GM21390 (cell line): ENCODE data around the gene LGR4.

Experiments
- ATAC-seq: cut with Tn5 transposase; IDR thresholded peaks from one replicate; pipeline ENCODE4 v1.9.1; 2021; ENCODE audit not compliant: unreplicated experiment

Gene LGR4

GRCh38 chr11:27383645-27384044, 88.9 kb downstream of the LGR4 start:
- no peak for ATAC-seq

- no peak for ATAC-seq
Observed at GRCh38 chr11:27381238-27381666, 91.3 kb downstream of the LGR4 start.

GRCh38 chr11:27380771-27381170, 91.8 kb downstream of the LGR4 start:
- no peak for ATAC-seq

- ATAC-seq: no peak
Observed at GRCh38 chr11:27379449-27379848, 93.1 kb downstream of the LGR4 start.

GRCh38 chr11:27375370-27375769, 97.2 kb downstream of the LGR4 start:
- no peak for ATAC-seq

- no peak for ATAC-seq
Observed at GRCh38 chr11:27373856-27374602, 98.6 kb downstream of the LGR4 start.

- no peak for ATAC-seq
Observed at GRCh38 chr11:27373392-27373791, 99.2 kb downstream of the LGR4 start.

GRCh38 chr11:27372164-27372563, 100.4 kb downstream of the LGR4 start:
- no peak for ATAC-seq

- ATAC-seq: no peak
Observed at GRCh38 chr11:27371489-27371888, 101.1 kb downstream of the LGR4 start.

- ATAC-seq: no peak
Observed at GRCh38 chr11:27370374-27370773, 102.2 kb downstream of the LGR4 start.

DNA sequence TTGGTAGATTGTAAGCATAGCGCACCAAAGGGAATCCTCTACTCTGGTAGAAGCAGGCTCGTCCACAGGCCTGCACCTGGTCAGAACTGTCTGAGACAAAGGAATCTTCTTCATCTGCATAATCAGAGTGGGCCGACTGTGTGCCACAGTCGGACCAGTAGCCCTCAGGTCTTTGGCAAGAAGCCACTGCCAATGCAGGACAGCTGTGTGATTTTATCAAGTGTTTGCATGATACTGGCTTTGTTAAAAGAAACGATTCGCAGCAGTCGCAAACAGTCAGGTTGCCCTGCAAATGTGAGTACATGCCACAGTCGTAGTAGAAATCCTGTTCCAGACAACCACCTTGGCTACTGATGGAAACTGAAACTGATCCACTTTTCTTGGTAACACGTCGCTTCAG, 104.7 kb downstream of the LGR4 start:
- ATAC-seq: no peak

- ATAC-seq: no peak
Observed at GRCh38 chr11:27363576-27364117, 108.9 kb downstream of the LGR4 start.

GRCh38 chr11:27362749-27363575, 109.6 kb downstream of the LGR4 start, which contains the start of gene CCDC34:
Gene CCDC34 (minus strand): TSS chr11:27363215. CDS start chr11:27363194, 21 bp downstream.
- ATAC-seq: peak; percentile 99

- ATAC-seq: no peak
Observed at GRCh38 chr11:27361649-27362431, 110.8 kb downstream of the LGR4 start.

DNA sequence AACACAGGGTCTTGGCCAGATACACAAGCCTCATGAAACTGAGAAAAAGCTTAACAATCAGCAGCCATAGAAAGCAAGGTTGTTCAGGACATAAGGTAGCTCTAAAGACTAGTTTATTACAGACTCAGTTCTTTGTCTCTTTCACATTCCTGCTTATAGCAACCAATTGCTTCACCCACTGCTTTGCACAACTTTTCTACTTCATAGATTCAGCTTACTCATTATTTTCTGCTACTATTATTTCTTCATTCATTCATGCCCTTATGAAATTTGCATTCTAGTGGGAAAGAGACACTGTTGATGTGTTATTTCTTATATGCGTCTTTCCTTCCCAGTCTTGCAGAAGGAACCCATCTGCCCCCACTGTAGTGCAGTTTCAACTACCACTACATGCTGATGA, 114.3 kb downstream of the LGR4 start:
- no peak for ATAC-seq

GRCh38 chr11:27357250-27357649, 115.3 kb downstream of the LGR4 start:
- ATAC-seq: no peak

- ATAC-seq: no peak
Observed at GRCh38 chr11:27356624-27357222, 115.9 kb downstream of the LGR4 start.

- ATAC-seq: no peak
Observed at GRCh38 chr11:27355575-27356104, 117.0 kb downstream of the LGR4 start.

DNA sequence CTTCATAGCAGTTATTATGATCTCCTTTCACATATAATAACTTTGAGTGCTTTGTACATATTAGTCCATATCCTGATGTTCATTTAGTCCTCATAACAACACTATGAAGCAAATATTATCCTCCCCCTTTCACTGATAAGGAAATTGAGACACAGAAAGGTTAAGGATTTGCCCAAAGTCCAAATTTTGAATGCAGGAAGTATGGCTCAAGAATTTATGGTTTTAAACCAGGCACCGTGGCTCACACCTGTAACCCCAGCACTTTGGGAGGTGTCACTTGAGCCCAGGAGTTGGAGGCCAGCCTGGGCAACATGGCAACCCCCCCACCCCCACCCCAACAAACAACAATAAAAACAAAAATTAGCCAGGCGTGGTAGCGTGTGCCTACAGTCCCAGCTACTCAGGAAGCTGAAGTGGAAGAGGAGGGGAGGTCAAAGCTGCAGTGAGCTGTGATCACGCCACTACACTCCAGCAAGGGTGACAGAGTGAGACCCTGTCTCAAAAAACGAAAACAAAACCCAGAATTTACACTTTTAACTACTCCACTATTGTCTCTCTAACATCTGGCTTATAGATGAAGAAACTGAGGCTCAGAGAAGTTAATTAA, 118.1 kb downstream of the LGR4 start:
- no peak for ATAC-seq
